ENCODE results near the gene KCNIP3. TPM values are rescaled to one million over a fixed set of nuclear protein-coding genes. Genes with fewer than 3 reads are reported as not detected.
A peak's percentile ranks its signal among the peaks of the same experiment; 100 is the strongest.

Gene KCNIP3
- total RNA-seq, 1 donor: 2.6 TPM

- TF ChIP-seq, protein P1, sequence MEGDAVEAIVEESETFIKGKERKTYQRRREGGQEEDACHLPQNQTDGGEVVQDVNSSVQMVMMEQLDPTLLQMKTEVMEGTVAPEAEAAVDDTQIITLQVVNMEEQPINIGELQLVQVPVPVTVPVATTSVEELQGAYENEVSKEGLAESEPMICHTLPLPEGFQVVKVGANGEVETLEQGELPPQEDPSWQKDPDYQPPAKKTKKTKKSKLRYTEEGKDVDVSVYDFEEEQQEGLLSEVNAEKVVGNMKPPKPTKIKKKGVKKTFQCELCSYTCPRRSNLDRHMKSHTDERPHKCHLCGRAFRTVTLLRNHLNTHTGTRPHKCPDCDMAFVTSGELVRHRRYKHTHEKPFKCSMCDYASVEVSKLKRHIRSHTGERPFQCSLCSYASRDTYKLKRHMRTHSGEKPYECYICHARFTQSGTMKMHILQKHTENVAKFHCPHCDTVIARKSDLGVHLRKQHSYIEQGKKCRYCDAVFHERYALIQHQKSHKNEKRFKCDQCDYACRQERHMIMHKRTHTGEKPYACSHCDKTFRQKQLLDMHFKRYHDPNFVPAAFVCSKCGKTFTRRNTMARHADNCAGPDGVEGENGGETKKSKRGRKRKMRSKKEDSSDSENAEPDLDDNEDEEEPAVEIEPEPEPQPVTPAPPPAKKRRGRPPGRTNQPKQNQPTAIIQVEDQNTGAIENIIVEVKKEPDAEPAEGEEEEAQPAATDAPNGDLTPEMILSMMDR (IDR thresholded peaks at IDR 0.05; ENCODE audit: insufficient read depth, low read depth, low read length): no peak
- no peak for DNase-seq (ENCODE audit: low read depth)
Observed at GRCh38 chr2:95390272-95390880, 93.2 kb downstream of the KCNIP3 start.

DNA sequence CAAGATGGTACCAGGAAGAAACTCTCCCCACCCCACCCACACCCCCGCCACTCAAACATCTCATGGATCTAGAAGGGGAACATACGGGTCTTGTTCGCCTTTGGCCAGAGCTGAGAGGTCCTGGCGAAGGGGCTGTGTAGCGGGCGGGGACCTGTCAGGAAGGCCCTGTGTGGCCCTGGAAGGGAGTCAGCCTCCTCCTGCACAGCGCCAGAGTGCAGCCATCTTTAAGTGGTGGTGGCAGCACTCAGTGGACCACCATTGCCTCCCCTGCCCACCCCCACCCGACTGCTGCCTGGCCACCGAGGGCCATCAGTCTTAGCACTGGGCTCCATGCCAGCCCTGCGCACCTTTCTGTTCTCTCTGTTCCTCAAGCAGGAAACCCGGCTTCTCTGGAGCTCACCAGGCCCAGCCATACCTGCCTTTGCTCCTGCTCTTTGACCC, 93.8 kb downstream of the KCNIP3 start:
- no peak for DNase-seq (ENCODE audit: low read depth)
- TF ChIP-seq, protein P1 (IDR thresholded peaks at IDR 0.05; ENCODE audit: insufficient read depth, low read depth, low read length): no peak
- no peak overlapping the region for H3K4me3 ChIP-seq (ENCODE audit: low read depth, low read length)

More at GRCh38 chr2:95390272-95390880, 93.2 kb downstream of the KCNIP3 start:
- no peak overlapping the region for H3K4me3 ChIP-seq (ENCODE audit: low read depth, low read length)

DNA sequence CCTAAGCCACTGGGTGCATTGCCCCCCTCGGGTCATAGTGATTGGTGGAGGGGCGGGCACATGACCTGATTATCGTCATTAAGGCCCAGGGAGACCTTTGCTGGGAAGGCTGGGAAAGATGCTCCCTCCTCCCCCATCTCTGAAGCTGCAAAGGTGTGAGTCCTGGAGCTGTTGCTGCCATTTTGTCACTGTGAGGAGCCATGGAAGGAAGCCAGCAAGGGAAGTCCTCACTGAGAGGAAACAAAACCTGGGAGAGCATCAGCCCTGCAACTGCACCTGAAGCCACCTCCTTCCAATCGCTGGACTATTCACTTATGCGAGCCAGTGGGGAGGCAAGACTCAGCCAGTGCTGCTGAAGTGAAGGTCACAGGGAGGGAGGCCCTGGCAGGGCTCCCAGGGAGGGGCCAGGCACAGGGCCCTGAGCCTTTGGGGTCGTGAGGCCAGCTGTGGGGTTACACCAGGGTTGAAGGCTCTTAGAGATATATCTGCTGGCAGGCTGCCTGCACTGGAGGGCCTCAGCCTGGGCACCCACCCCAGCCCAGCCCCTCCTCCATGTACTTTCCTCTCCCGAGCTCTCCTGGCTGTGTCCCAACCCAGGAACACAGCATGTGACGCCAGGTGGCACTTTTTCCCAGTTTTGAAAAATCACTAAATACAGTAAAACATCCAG, 94.6 kb downstream of the KCNIP3 start:
- H3K4me3 ChIP-seq (ENCODE audit: low read depth, low read length): no peak overlapping the region
- TF ChIP-seq, protein P1 (IDR thresholded peaks at IDR 0.05; ENCODE audit: insufficient read depth, low read depth, low read length): no peak
- no peak for DNase-seq (ENCODE audit: low read depth)

DNA sequence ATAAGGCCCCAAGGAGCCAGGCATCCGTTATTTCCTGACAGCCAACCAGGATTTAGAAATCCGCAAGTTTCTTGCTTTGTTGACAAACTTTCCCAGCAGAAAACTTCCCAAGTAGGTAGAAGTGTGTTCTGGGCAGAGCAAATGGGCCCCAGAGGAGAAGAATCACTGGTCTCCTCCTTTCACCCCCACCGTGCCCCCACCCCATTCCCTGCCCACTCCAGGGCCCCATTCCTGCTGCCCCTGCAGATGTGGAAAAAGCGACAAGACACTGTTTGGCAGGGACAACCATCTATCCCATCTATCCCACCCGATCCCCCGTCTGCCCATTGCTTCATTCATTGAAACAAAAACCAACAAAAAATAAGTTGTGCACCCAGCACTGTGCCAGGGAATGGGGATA, 95.2 kb downstream of the KCNIP3 start:
- DNase-seq (ENCODE audit: low read depth): no peak
- no peak overlapping the region for H3K4me3 ChIP-seq (ENCODE audit: low read depth, low read length)
- TF ChIP-seq, protein P1 (IDR thresholded peaks at IDR 0.05; ENCODE audit: insufficient read depth, low read depth, low read length): no peak

DNA sequence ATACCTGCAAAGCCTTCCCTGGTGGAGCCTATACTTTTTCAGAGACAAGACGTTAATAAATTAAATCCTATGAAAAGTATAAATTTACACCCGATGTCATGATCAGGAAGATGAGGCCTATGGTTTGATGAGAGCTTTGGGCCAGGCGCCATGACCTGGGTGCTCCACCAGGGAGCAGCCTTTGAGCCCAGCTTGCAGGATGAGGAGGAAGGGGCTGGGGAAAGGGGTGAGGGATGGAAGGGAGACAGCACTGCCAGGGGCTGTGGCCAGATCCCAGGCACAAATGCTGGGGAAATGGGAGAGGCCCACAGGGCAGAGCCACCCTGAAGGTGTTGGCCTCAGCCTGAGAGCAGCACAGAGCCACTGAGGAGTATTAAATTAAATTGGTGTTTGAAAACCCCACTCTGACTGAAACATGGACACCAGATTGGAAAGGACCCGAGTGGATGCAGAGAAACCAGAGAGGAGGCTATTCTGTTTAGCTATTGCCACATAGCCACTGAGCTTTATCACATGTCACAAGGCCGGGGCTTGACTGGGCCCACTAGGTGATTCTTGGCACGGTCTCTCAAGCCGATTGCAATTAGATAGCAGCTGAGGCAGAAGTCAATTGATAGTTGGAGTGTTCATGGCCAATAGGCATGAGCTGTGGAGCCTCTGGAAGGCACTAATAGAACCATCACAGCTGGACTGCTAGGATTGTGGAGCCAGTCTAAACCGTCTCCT, 95.7 kb downstream of the KCNIP3 start:
- DNase-seq (ENCODE audit: low read depth): no peak
- H3K4me3 ChIP-seq (ENCODE audit: low read depth, low read length): no peak overlapping the region
- TF ChIP-seq, protein P1 (IDR thresholded peaks at IDR 0.05; ENCODE audit: insufficient read depth, low read depth, low read length): peak; percentile 24

- TF ChIP-seq, protein P1 (IDR thresholded peaks at IDR 0.05; ENCODE audit: insufficient read depth, low read depth, low read length): no peak
- no peak overlapping the region for H3K4me3 ChIP-seq (ENCODE audit: low read depth, low read length)
- DNase-seq (ENCODE audit: low read depth): no peak
Observed at GRCh38 chr2:95393901-95394300, 96.8 kb downstream of the KCNIP3 start.

All from fibroblast of villous mesenchyme (primary cell).